Kidney epithelial cell (primary cell): ENCODE data around the gene HDAC11. TPM values are rescaled to one million over a fixed set of nuclear protein-coding genes. Genes with fewer than 3 reads are reported as not detected.
"Not testable (repeated sequence)": the region's sequence is repeated elsewhere in the genome, so short reads cannot be mapped to it uniquely, and the experiment has no call there.

Source experiments
- DNase-seq: peaks from one replicate; pipeline ENCODE4 v3.0.0-alpha.2; 2010; ENCODE audit warnings: low read depth
- H3K27me3 ChIP-seq: 2 replicates; pipeline ENCODE4 v1.6.0; 2011; ENCODE audit warnings: low read length; ENCODE audit not compliant: control insufficient read depth, insufficient read depth
- H3K36me3 ChIP-seq: 2 replicates; pipeline ENCODE4 v1.5.1; 2011; ENCODE audit warnings: low read length; ENCODE audit not compliant: control insufficient read depth, insufficient read depth
- H3K4me3 ChIP-seq: 2 replicates; pipeline ENCODE4 v1.5.1; 2011; ENCODE audit warnings: low read depth, mild to moderate bottlenecking, control low read depth, low read length
- total RNA-seq: library from RNA; depleted of rRNA; stranded (reverse); fragments of >200 nt; gene quantifications from 2 replicates; pipeline ENCODE4 v1.2.3, GENCODE V29; 2015
- TF ChIP-seq, protein P1 (sequence below): IDR thresholded peaks from 2 replicates; pipeline ENCODE4 v1.5.1; 2011; ENCODE audit warnings: mild to moderate bottlenecking, moderate library complexity, low read length, control low read depth, inconsistent platforms; ENCODE audit not compliant: insufficient read depth, poor library complexity, severe bottlenecking

Gene HDAC11
- total RNA-seq, 1 donor from 2014 or later = 14.3 TPM

DNA sequence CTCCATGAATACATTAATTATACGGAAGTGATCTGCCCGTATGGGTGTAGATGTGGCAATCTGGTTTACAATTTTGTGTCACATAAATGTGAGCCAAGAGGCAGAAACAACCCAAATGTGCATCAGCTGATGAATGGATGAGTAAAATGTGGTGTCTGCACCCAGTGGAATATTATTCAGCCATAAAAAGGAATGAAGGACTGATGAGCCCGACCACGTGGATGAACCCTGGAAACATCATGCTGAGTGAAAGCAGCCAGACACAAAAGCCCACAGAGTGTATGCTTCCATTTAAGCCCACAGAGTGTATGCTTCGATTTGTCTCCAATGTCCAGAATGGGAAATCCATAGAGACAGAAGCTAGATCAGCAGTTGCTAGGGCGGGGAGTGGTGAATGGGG, 41.2 kb downstream of the HDAC11 start:
- TF ChIP-seq, protein P1, sequence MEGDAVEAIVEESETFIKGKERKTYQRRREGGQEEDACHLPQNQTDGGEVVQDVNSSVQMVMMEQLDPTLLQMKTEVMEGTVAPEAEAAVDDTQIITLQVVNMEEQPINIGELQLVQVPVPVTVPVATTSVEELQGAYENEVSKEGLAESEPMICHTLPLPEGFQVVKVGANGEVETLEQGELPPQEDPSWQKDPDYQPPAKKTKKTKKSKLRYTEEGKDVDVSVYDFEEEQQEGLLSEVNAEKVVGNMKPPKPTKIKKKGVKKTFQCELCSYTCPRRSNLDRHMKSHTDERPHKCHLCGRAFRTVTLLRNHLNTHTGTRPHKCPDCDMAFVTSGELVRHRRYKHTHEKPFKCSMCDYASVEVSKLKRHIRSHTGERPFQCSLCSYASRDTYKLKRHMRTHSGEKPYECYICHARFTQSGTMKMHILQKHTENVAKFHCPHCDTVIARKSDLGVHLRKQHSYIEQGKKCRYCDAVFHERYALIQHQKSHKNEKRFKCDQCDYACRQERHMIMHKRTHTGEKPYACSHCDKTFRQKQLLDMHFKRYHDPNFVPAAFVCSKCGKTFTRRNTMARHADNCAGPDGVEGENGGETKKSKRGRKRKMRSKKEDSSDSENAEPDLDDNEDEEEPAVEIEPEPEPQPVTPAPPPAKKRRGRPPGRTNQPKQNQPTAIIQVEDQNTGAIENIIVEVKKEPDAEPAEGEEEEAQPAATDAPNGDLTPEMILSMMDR = no peak
- H3K27me3 ChIP-seq = peaks cover 3% of the 10 kb centered on the region
- H3K36me3 ChIP-seq = no peaks in the 10 kb centered on the region
- no peak overlapping the region for H3K4me3 ChIP-seq
- no peak for DNase-seq

DNA sequence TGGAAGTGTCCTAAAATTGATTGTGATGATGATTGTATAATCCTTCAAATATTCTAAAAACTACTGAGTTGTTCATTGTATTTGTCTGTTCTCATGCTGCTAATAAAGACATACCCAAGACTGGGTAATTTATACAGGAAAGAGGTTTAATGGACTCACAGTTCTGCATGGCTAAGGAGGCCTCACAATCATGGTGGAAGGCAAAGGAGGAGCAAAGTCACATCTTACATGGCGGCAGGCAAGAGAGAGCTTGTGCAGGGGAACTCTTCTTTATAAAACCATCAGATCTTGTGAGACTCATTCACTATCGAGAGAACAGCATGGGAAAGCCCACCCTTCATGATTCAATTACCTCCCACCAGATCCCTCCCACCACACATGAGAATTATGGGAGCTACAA, 41.6 kb downstream of the HDAC11 start:
- H3K27me3 ChIP-seq, H3K4me3 ChIP-seq, H3K36me3 ChIP-seq, DNase-seq: not testable (repeated sequence)

DNA sequence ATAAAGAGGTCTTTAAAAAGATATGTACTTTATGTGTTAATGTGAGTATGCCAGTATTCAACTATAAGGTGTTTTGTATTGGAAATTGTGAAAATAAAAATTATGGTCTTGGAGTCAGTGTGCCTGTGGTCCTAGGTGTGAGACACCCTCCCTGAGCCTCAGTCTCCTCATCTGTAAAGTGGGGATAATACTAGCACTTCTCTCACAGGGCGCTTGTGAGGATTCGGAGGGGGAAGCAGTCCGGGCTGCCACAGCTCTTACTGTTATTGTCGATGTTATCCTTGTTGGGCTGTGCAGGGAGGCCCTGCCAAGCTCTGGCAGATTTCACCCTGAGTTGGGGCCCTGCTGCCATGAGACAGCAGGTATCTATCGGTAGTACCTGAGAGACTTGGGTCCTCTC, 42.1 kb downstream of the HDAC11 start:
- Histone ChIP-seq H3K4me3 (no peak overlapping the region), H3K27me3 (peaks cover 2% of the 10 kb centered on the region), H3K36me3 (no peaks in the 10 kb centered on the region)
- DNase-seq = no peak
- TF ChIP-seq, protein P1 = no peak

DNA sequence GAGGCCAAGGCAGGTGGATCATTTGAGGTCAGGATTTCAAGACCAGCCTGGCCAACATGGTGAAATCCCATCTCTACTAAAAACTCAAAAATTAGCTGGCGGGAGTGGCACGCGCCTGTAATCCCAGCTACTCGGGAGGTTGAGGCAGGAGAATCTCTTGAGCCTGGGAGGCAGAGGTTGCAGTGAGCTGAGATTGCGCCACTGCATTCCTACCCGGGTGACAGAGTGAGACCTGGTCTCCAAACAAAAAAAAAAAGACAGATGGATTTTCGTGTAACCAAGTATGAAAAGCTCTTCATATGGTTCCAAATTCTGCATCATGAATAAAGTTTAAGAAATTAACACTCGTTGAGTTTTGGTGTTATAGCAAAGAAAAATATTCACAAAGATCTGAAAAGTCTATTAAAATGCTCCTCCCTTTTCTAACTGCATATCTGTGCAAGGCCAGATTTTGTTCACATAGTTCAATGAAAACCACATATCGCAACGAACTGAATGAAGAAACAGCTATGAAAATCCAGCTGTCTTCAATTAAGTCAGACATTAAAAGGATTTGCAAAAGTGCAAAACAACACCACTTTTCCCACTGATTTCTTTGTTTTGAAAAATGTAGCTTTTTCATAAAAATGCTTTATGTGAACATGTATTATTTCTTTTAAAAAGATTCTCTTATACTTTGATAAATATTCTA, 45.0 kb downstream of the HDAC11 start:
- TF ChIP-seq, protein P1 = no peak
- no peak for DNase-seq
- Histone ChIP-seq H3K27me3 (peaks cover 4% of the 10 kb centered on the region), H3K36me3 (no peaks in the 10 kb centered on the region), H3K4me3 (no peak overlapping the region)

DNA sequence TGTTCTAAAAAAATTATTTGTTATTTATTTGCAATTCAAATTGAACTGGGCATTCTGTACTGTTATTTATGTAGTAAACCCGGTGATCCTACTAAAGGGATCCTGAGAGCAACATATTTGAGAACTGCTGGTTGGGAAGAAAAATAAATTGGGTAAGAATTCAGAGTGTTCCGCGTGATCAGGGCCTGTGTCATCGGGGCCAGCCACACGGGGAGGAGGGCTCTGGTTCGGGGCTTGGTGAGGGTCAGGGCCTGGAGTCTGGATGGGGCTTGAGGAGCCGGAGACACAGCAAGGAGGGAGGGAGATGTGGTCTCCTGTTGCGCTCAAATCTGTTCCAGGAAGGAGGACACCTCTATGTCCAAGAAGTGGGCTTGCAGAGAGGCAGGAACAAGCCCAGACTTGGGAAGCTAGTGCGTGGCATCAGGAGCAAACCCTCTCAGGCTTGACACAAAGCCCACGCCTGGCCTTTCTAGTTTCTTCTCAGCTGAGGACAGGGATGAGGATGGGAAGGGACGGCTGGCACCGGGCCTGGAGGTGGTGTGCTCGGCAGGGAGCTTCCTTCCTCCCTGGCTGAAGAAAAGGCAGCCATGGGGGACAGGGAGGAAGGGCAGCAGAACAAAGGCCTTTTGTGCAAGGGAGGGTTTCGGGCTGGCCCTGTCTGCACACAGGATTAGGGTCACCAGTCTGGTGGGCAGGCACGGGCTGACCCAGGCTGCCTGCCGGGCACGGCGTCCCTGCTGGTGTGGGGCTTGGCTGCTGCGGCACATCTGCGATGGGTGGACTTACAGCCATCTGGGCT, 45.9 kb downstream of the HDAC11 start:
- TF ChIP-seq, protein P1 = no peak
- DNase-seq = no peak
- Histone ChIP-seq H3K4me3 (no peak overlapping the region), H3K36me3 (no peaks in the 10 kb centered on the region), H3K27me3 (peaks cover 4% of the 10 kb centered on the region)

DNA sequence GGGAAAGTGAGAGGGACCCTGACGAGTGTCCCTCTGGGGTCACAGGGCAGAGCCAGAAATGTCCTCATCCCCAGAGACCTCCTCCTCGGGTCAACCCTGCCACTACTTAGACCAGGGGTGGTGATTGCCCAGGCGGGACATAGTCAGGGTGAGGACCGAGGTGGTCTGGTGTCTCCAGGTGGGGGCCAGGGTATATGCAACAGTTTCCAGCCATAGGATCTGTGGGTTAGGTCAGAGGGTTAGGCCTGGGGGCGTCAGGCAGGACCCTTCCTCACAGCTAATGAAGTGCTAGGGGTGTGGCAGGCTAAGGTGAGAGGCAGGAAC, 46.5 kb downstream of the HDAC11 start:
- Histone ChIP-seq H3K4me3 (no peak overlapping the region), H3K27me3 (peaks cover 4% of the 10 kb centered on the region), H3K36me3 (no peaks in the 10 kb centered on the region)
- TF ChIP-seq, protein P1 = no peak
- DNase-seq = no peak
